MG63 (cell line): ENCODE data around the gene ESX1. TPM values are rescaled to one million over a fixed set of nuclear protein-coding genes. Genes with fewer than 3 reads are reported as not detected.

Experiments used
- total RNA-seq: library from RNA; depleted of rRNA; stranded (reverse); fragments of >200 nt; shearing (Covaris generic); gene quantifications from 2 replicates; pipeline ENCODE4 v1.2.3, GENCODE V29; 2014; ENCODE audit warnings: low replicate concordance; rRNA removed

ESX1 gene
- total RNA-seq, 1 experiment from 2014 or later = not detected

Other genes with a start within 250 kb of the ESX1 start
- not detected in 2 replicates for gene H2BW1, start 241.2 kb downstream of the ESX1 start, total RNA-seq
- not detected in 2 replicates for gene H2BW2, start 215.0 kb downstream of the ESX1 start, total RNA-seq
- 0.10 TPM in 1 of 2 replicates, not detected in the other for gene TMSB15C, start 178.7 kb downstream of the ESX1 start, total RNA-seq
- not detected in 2 replicates for gene ZCCHC18, start 142.4 kb downstream of the ESX1 start, total RNA-seq
- gene SLC25A53, start 97.9 kb downstream of the ESX1 start, total RNA-seq = 4.4 and 6.0 TPM in 2 replicates
- 12.7 and 13.3 TPM in 2 replicates for gene FAM199X, start 88.5 kb downstream of the ESX1 start, total RNA-seq